Smooth muscle cell (in vitro differentiated cells): ENCODE measurements around the gene ARHGAP22. TPM values are rescaled to one million over a fixed set of nuclear protein-coding genes. Genes with fewer than 3 reads are reported as not detected.

Experiments used
- DNase-seq: peaks from one replicate; lab custom pipeline; 2025; ENCODE audit not compliant: unreplicated experiment; lab: John Stamatoyannopoulos, UW
- H2AFZ ChIP-seq: fragments of 200-600 bp; sonication (generic); 2 replicates; pipeline ENCODE4 v1.6.0; 2016; ENCODE audit warnings: antibody characterized with exemption, low read depth, mild to moderate bottlenecking
- H3F3A ChIP-seq: fragments of 200-600 bp; sonication (generic); 2 replicates; pipeline ENCODE4 v1.6.0; 2017; ENCODE audit warnings: antibody characterized with exemption, low read depth
- H3K27ac ChIP-seq: fragments of 200-600 bp; sonication (generic); 2 replicates; pipeline ENCODE4 v1.5.1; 2016; ENCODE audit warnings: low read depth, mild to moderate bottlenecking
- H3K27me3 ChIP-seq: fragments of 200-600 bp; sonication (generic); 2 replicates; pipeline ENCODE4 v1.6.1; 2016; ENCODE audit warnings: low read depth, mild to moderate bottlenecking
- H3K36me3 ChIP-seq: fragments of 200-600 bp; sonication (generic); 2 replicates; pipeline ENCODE4 v1.5.1; 2016; ENCODE audit warnings: low read depth
- H3K4me1 ChIP-seq: fragments of 200-600 bp; sonication (generic); 2 replicates; pipeline ENCODE4 v1.5.1; 2016; ENCODE audit warnings: low read depth
- H3K4me2 ChIP-seq: fragments of 200-600 bp; sonication (generic); 2 replicates; pipeline ENCODE4 v1.6.0; 2016; ENCODE audit warnings: mild to moderate bottlenecking
- H3K4me3 ChIP-seq: fragments of 200-600 bp; sonication (generic); 2 replicates; pipeline ENCODE4 v1.5.1; 2016; ENCODE audit warnings: mild to moderate bottlenecking
- H3K79me2 ChIP-seq: fragments of 200-600 bp; sonication (generic); 2 replicates; pipeline ENCODE4 v1.6.0; 2016; ENCODE audit warnings: low read depth, mild to moderate bottlenecking
- H3K9ac ChIP-seq: fragments of 200-600 bp; sonication (generic); 2 replicates; pipeline ENCODE4 v1.6.0; 2016; ENCODE audit warnings: low read depth
- H3K9me3 ChIP-seq: fragments of 200-600 bp; sonication (generic); replicated peaks from 2 replicates; pipeline ENCODE4 v1.5.1; 2016; ENCODE audit warnings: low read depth
- H4K20me1 ChIP-seq: fragments of 200-600 bp; sonication (generic); 2 replicates; pipeline ENCODE4 v1.6.0; 2016; ENCODE audit warnings: low read depth
- WGBS: methylation state at CpG from one replicate; pipeline ENCODE4 v1.1.7; 2016; ENCODE audit warnings: low lambda C conversion rate; 5-methylcytosine and 5-hydroxymethylcytosine counted together
- polyA plus RNA-seq: library from polyadenylated mRNA; unstranded; fragments of >200 nt; fragmentation: Nextera tagmentation; extraction: Ambion mirVana; gene quantifications from 2 replicates; pipeline ENCODE4 v1.2.1, GENCODE V29; 2016
- total RNA-seq: library from RNA; depleted of rRNA; stranded (reverse); fragments of >200 nt; gene quantifications from 2 replicates; pipeline ENCODE4 v1.2.3, GENCODE V29; 2014
- TF ChIP-seq, protein P1 (sequence below): fragments of 200-600 bp; sonication (generic); IDR thresholded peaks from 2 replicates; pipeline ENCODE4 v1.5.1; 2017; ENCODE audit warnings: borderline replicate concordance, mild to moderate bottlenecking, antibody characterized with exemption; ENCODE audit not compliant: insufficient read depth, poor library complexity, severe bottlenecking

The ARHGAP22 gene
- total and polyA plus RNA-seq, 2 experiments from 2014 or later, result 1.8 to 8.8 TPM

- H3K27me3 ChIP-seq, result no peaks in the 10 kb centered on the region
Measured at GRCh38 chr10:48542471-48543181, 62.2 kb downstream of the ARHGAP22 start.

GRCh38 chr10:48541144-48541795 lies 63.6 kb downstream of the ARHGAP22 start:
- Histone ChIP-seq H3F3A (no peaks in the 10 kb centered on the region), H3K4me1 (no peaks in the 10 kb centered on the region), H3K79me2 (no peaks in the 10 kb centered on the region), H3K4me2 (no peak overlapping the region), H4K20me1 (no peaks in the 10 kb centered on the region), H3K27ac (no peak overlapping the region), H3K36me3 (no peaks in the 10 kb centered on the region), H2AFZ (no peak overlapping the region), H3K9me3 (no peaks in the 10 kb centered on the region), H3K4me3 (no peak overlapping the region), H3K9ac (no peak overlapping the region), H3K27me3 (no peaks in the 10 kb centered on the region)
- WGBS, result 77% methylated on average over 7 of the region's 7 CpGs
- no peak for DNase-seq
- TF ChIP-seq, protein P1, sequence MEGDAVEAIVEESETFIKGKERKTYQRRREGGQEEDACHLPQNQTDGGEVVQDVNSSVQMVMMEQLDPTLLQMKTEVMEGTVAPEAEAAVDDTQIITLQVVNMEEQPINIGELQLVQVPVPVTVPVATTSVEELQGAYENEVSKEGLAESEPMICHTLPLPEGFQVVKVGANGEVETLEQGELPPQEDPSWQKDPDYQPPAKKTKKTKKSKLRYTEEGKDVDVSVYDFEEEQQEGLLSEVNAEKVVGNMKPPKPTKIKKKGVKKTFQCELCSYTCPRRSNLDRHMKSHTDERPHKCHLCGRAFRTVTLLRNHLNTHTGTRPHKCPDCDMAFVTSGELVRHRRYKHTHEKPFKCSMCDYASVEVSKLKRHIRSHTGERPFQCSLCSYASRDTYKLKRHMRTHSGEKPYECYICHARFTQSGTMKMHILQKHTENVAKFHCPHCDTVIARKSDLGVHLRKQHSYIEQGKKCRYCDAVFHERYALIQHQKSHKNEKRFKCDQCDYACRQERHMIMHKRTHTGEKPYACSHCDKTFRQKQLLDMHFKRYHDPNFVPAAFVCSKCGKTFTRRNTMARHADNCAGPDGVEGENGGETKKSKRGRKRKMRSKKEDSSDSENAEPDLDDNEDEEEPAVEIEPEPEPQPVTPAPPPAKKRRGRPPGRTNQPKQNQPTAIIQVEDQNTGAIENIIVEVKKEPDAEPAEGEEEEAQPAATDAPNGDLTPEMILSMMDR, result no peak

More at GRCh38 chr10:48542471-48543181, 62.2 kb downstream of the ARHGAP22 start:
- Histone ChIP-seq H4K20me1 (no peaks in the 10 kb centered on the region), H3K9me3 (no peaks in the 10 kb centered on the region), H3K36me3 (no peaks in the 10 kb centered on the region), H3K4me2 (no peak overlapping the region), H3K27ac (no peak overlapping the region), H3K9ac (no peak overlapping the region), H2AFZ (no peak overlapping the region), H3K79me2 (no peaks in the 10 kb centered on the region), H3F3A (no peaks in the 10 kb centered on the region), H3K4me3 (no peak overlapping the region), H3K4me1 (no peaks in the 10 kb centered on the region)
- 96% methylated on average over 6 of the region's 6 CpGs for WGBS
- DNase-seq, result no peak
- TF ChIP-seq, protein P1, result no peak

GRCh38 chr10:48538611-48539010 lies 66.3 kb downstream of the ARHGAP22 start:
- DNase-seq, result no peak
- Histone ChIP-seq H3K4me2 (no peak overlapping the region), H3K27me3 (no peaks in the 10 kb centered on the region), H3K79me2 (no peaks in the 10 kb centered on the region), H3F3A (no peaks in the 10 kb centered on the region), H3K27ac (no peak overlapping the region), H3K36me3 (no peaks in the 10 kb centered on the region), H3K4me3 (no peak overlapping the region), H3K9ac (no peak overlapping the region), H4K20me1 (no peaks in the 10 kb centered on the region), H3K4me1 (no peaks in the 10 kb centered on the region), H2AFZ (no peak overlapping the region), H3K9me3 (no peaks in the 10 kb centered on the region)
- WGBS, result 96% methylated on average over 2 of the region's 2 CpGs
- TF ChIP-seq, protein P1, result no peak
